ENCODE data around the gene GRIK3.
"Not testable (repeated sequence)": the region's sequence is repeated elsewhere in the genome, so short reads cannot be mapped to it uniquely, and the experiment has no call there.

GRIK3 gene

DNA sequence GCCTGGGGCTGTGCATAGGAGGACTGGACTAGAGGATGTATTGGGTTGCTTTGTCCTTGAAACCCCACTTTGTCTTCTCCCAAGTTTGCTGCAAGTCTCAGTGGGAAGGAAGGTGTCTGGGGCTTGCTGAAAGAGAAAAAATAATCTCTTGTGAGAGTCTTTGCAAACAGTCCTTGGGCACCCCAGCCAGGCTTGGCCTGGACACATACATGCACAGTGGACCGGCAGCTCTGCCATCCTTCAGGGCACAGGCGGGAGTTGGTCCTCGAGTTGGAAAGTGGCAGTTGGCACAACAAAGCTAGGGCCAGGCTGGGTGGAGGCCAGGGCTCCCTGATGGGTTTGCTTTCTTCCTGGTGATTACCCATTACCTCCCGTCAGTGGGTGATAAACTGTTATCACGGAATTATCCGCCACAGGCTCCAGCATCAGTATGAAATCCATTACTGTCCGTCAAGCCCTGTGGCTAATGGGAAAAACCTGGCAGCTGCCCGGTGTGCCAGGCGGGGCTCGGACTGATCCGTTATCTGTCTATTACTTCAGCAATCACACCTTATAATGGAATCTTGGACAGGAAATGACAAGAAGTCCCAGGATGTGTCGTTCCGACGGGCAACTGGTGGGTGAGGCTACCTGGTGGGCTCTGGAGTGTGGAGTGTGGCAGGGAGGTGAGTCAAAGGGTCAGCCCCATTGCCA is 265.7 kb downstream of the GRIK3 start:
- DNase-seq (ENCODE audit: low spot score), result no peak
- in situ Hi-C loops (cut with MboI; ENCODE audit: low pct_unique_long_range_greater_than_20kb, low sequenced_read_pairs, unreplicated experiment), result no loop called here
- TF ChIP-seq, protein P1, sequence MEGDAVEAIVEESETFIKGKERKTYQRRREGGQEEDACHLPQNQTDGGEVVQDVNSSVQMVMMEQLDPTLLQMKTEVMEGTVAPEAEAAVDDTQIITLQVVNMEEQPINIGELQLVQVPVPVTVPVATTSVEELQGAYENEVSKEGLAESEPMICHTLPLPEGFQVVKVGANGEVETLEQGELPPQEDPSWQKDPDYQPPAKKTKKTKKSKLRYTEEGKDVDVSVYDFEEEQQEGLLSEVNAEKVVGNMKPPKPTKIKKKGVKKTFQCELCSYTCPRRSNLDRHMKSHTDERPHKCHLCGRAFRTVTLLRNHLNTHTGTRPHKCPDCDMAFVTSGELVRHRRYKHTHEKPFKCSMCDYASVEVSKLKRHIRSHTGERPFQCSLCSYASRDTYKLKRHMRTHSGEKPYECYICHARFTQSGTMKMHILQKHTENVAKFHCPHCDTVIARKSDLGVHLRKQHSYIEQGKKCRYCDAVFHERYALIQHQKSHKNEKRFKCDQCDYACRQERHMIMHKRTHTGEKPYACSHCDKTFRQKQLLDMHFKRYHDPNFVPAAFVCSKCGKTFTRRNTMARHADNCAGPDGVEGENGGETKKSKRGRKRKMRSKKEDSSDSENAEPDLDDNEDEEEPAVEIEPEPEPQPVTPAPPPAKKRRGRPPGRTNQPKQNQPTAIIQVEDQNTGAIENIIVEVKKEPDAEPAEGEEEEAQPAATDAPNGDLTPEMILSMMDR (IDR thresholded peaks at IDR 0.05; ENCODE audit: extremely low read depth, insufficient read depth, missing control alignments), result no peak

DNA sequence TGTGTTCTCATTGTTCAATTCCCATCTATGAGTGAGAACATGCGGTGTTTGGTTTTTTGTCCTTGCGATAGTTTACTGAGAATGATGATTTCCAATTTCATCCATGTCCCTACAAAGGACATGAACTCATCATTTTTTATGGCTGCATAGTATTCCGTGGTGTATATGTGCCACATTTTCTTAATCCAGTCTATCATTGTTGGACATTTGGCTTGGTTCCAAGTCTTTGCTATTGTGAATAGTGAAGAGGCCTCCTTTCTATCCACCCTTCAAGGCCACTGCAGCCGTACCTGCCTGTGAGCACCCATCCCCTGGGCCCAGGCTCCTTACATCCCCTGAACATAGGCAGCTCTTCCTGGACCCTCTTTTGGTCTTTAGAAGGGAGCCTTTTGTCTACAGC is 266.9 kb downstream of the GRIK3 start:
- in situ Hi-C loops (cut with MboI; ENCODE audit: low pct_unique_long_range_greater_than_20kb, low sequenced_read_pairs, unreplicated experiment); DNase-seq (ENCODE audit: low spot score): not testable (repeated sequence)

DNA sequence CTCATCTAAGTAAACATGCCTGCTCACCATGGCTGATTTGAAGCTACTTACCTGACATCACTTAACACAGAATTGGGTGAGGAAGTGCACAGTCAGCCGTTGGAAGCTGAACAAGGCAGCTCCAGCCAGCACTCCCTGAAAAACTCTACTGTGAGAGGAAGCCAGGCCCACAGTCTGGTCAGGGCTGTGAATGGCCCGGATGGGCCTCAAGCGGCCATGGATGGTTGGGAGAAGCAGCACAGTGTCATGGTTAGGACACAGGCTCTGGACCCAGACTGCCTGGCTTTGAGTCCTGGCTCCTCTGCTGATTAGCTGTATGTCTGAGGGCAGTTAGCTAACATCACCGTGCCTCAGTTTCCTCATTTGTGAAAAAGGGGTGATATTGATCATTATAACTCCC is 267.8 kb downstream of the GRIK3 start:
- TF ChIP-seq, protein P1 (IDR thresholded peaks at IDR 0.05; ENCODE audit: extremely low read depth, insufficient read depth, missing control alignments), result no peak
- DNase-seq (ENCODE audit: low spot score), result no peak
- in situ Hi-C loops (cut with MboI; ENCODE audit: low pct_unique_long_range_greater_than_20kb, low sequenced_read_pairs, unreplicated experiment), result no loop called here

DNA sequence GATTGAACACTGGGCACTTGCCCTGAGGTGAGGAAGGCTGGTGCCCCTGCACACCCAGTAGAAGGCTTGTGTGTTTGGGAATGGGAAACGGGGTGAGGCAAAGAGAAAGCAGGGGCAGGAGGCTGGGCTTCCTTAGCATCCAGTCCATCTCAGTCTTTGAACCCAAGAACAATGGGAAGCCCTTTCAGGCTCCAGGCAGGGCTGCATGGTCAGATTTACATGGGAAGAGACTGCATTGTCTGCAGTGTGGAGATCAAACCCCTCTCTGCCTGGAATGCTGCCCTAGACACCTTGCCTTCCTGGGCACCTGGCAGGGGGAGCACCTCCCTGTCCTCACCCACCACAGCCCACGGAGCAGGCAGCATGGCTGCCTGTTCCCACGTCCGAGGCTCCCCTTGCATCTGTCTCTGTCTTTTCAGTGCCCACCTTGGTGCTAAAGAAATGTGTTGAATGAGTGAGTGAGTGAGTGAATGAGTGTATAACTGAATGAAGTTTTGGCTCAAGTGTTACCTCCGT is 268.5 kb downstream of the GRIK3 start:
- in situ Hi-C loops (cut with MboI; ENCODE audit: low pct_unique_long_range_greater_than_20kb, low sequenced_read_pairs, unreplicated experiment), result no loop called here
- no peak for DNase-seq (ENCODE audit: low spot score)
- TF ChIP-seq, protein P1 (IDR thresholded peaks at IDR 0.05; ENCODE audit: extremely low read depth, insufficient read depth, missing control alignments), result no peak

DNA sequence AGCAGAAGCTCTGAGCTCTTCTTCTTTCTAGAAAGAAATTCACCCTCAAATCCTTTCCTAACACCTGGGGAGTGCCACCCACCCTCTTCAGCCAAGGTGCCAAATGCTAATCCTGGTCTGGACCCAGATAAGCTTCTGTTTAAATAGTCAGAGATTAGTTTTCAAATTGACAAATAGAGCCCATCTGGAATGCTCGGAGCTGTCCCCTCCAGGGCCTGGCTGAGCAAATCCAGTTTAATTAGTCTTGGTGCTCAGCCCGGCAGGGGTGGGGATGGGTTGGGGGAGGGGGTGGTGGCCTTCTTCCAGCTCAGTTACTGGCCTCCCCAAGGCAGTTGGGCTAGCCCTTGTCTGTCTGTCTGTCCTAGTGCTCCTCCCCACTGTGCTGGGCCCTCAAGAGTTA is 269.5 kb downstream of the GRIK3 start:
- no peak for DNase-seq (ENCODE audit: low spot score)
- TF ChIP-seq, protein P1 (IDR thresholded peaks at IDR 0.05; ENCODE audit: extremely low read depth, insufficient read depth, missing control alignments), result no peak
- in situ Hi-C loops (cut with MboI; ENCODE audit: low pct_unique_long_range_greater_than_20kb, low sequenced_read_pairs, unreplicated experiment), result no loop called here

DNA sequence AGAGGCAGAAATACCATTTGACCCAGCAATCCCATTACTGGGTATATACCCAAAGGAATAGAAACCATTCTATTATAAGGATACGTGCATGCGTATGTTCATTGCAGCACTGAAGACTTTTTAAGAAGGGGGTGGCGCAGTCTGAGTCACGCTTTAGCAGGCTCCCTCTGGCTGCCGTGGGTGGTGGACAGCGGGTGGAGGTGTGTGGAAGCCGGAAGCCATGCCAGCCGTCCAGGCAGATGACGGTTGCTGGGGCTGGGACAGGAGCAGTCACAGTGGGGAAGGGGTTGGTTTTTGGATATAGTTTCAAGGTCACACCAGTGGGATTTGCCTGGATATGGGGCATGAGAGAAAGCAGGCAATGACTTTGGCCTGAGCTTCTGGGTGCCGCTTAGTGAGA is 270.5 kb downstream of the GRIK3 start:
- in situ Hi-C loops (cut with MboI; ENCODE audit: low pct_unique_long_range_greater_than_20kb, low sequenced_read_pairs, unreplicated experiment), result no loop called here
- TF ChIP-seq, protein P1 (IDR thresholded peaks at IDR 0.05; ENCODE audit: extremely low read depth, insufficient read depth, missing control alignments), result no peak
- no peak for DNase-seq (ENCODE audit: low spot score)

DNA sequence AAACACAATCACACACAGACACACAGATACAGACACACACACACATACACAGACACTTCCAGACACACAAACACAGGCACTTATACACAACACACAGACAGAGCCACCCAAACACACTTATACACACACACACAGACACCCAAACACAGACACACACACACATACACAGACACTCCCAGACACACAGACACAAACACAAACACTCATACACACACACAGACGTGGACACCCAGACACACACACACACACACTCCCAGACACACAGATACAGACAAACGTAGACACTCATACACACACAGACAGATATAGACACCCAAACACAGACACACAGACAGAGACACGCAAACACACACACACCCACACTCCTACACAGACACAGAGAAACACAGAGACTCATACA is 272.1 kb downstream of the GRIK3 start:
- TF ChIP-seq, protein P1 (IDR thresholded peaks at IDR 0.05; ENCODE audit: extremely low read depth, insufficient read depth, missing control alignments), result no peak
- in situ Hi-C loops (cut with MboI; ENCODE audit: low pct_unique_long_range_greater_than_20kb, low sequenced_read_pairs, unreplicated experiment), result no loop called here
- no peak for DNase-seq (ENCODE audit: low spot score)
